Progenitor cell of endocrine pancreas (in vitro differentiated cells): ENCODE data around the gene PLK1. TPM values are rescaled to one million over a fixed set of nuclear protein-coding genes. Genes with fewer than 3 reads are reported as not detected.

Source experiments
- DNase-seq: peaks from one replicate; pipeline ENCODE4 v3.0.0; 2021; ENCODE audit warnings: low spot score; ENCODE audit not compliant: unreplicated experiment
- H3K27ac Mint-ChIP-seq: 2 replicates; pipeline ENCODE4 v1.8.0; 2021; ENCODE audit warnings: mild to moderate bottlenecking, moderate library complexity, mixed read lengths
- H3K27me3 Mint-ChIP-seq: 2 replicates; pipeline ENCODE4 v1.8.0; 2021; ENCODE audit warnings: mixed read lengths
- H3K36me3 Mint-ChIP-seq: 2 replicates; pipeline ENCODE4 v1.8.0; 2022; ENCODE audit warnings: mixed read lengths; ENCODE audit not compliant: insufficient read depth
- H3K4me1 Mint-ChIP-seq: 2 replicates; pipeline ENCODE4 v1.8.0; 2021; ENCODE audit warnings: low read depth, mixed read lengths
- H3K4me3 Mint-ChIP-seq: 2 replicates; pipeline ENCODE4 v1.8.0; 2021; ENCODE audit warnings: low read depth, mild to moderate bottlenecking, moderate library complexity, mixed read lengths
- H3K9me3 Mint-ChIP-seq: 2 replicates; pipeline ENCODE4 v1.8.0; 2021; ENCODE audit warnings: low read depth, mixed read lengths
- CTCF ChIP-seq: fragments of 200-600 bp; sonication (generic); IDR thresholded peaks from one replicate; pipeline ENCODE4 v1.5.0; 2021; ENCODE audit warnings: antibody characterized with exemption, mild to moderate bottlenecking; ENCODE audit not compliant: unreplicated experiment
- total RNA-seq: library from RNA; stranded (reverse); gene quantifications from 2 replicates; pipeline ENCODE4 v1.2.1, GENCODE V29; 2021

The PLK1 gene
- total RNA-seq, 1 donor from 2014 or later: 36.2 TPM

DNA sequence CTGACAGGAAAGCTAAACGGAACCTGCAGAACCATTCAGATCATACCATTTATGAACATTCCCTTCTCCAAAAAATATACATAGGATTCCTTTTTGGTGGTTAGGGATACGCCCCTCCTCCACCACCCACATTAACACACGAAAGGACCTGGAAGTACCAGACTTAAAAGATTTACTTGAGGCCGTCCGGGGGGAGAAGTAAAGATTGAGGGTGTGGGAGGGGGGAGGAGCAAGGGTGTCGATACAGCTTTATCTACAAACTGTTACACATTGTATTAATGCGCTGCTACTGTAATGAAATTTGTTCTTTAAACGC lies 38.1 kb upstream of the PLK1 start:
- DNase-seq: no peak
- Mint-ChIP-seq H3K4me3 (peak overlapping the region; percentile 100), H3K9me3 (no peaks in the 10 kb centered on the region), H3K27me3 (no peaks in the 10 kb centered on the region), H3K36me3 (peaks cover 12% of the 10 kb centered on the region), H3K4me1 (peaks cover 18% of the 10 kb centered on the region), H3K27ac (peak overlapping the region; percentile 98)
- TF ChIP-seq CTCF: no peak

- H3K4me3 Mint-ChIP-seq: peak within 1 kb of the TSS; percentile 100
- H3K27me3 Mint-ChIP-seq: no peaks in the 10 kb centered on the region
- no peaks in the 10 kb centered on the region for H3K9me3 Mint-ChIP-seq
- DNase-seq: peak; percentile 79
- no peak for TF ChIP-seq CTCF
- peak within 1 kb of the TSS; percentile 98 for H3K27ac Mint-ChIP-seq
- peaks cover 18% of the 10 kb centered on the region for H3K4me1 Mint-ChIP-seq
- peaks cover 15% of the 10 kb centered on the region for H3K36me3 Mint-ChIP-seq
These were observed 37.5 kb upstream of the PLK1 start, which contains the start of the genes DCTN5 and PALB2 for GRCh38 chr16:23640931-23641765. Gene DCTN5, plus strand, starts transcription at chr16:23641466. Its CDS starts 77 bp downstream, at chr16:23641543. Gene PALB2, minus strand, starts transcription at chr16:23641310. Its CDS starts 153 bp downstream, at chr16:23641157.

- no peak for TF ChIP-seq CTCF
- peaks cover 23% of the 10 kb centered on the region for H3K36me3 Mint-ChIP-seq
- H3K9me3 Mint-ChIP-seq: no peaks in the 10 kb centered on the region
- peaks cover 18% of the 10 kb centered on the region for H3K4me1 Mint-ChIP-seq
- H3K4me3 Mint-ChIP-seq: peak overlapping the region; percentile 100
- H3K27me3 Mint-ChIP-seq: no peaks in the 10 kb centered on the region
- DNase-seq: no peak
- H3K27ac Mint-ChIP-seq: peak overlapping the region; percentile 98
These were observed 36.4 kb upstream of the PLK1 start for GRCh38 chr16:23642246-23642774.

GRCh38 chr16:23650674-23651416 lies 27.8 kb upstream of the PLK1 start:
- no peak for DNase-seq
- Mint-ChIP-seq H3K4me3 (no peak overlapping the region), H3K27me3 (no peaks in the 10 kb centered on the region), H3K36me3 (peaks cover 34% of the 10 kb centered on the region), H3K9me3 (no peaks in the 10 kb centered on the region), H3K27ac (no peak overlapping the region), H3K4me1 (no peaks in the 10 kb centered on the region)
- no peak for TF ChIP-seq CTCF

- Mint-ChIP-seq H3K4me3 (no peak overlapping the region), H3K9me3 (no peaks in the 10 kb centered on the region), H3K4me1 (no peaks in the 10 kb centered on the region), H3K27me3 (no peaks in the 10 kb centered on the region), H3K36me3 (peaks cover 26% of the 10 kb centered on the region), H3K27ac (no peak overlapping the region)
- no peak for DNase-seq
- TF ChIP-seq CTCF: no peak
These were observed 26.7 kb upstream of the PLK1 start for GRCh38 chr16:23651943-23652468.
